Hematopoietic multipotent progenitor cell (in vitro differentiated cells): ENCODE measurements around the gene STARD10. TPM values are rescaled to one million over a fixed set of nuclear protein-coding genes. Genes with fewer than 3 reads are reported as not detected.
A peak's percentile ranks its signal among the peaks of the same experiment; 100 is the strongest.
"Not testable (repeated sequence)": the region's sequence is repeated elsewhere in the genome, so short reads cannot be mapped to it uniquely, and the experiment has no call there.

Experiments
- DNase-seq, 3 donors: peaks; one replicate each; pipeline ENCODE4 v3.0.0-alpha.2; 2011 to 2015; ENCODE audit warnings: low read depth in 2 of 3, low spot score in 2 of 3
- total RNA-seq: library from RNA; depleted of rRNA; stranded (reverse); fragments of >200 nt; gene quantifications from one replicate; pipeline ENCODE4 v1.2.3, GENCODE V29; 2012

STARD10 gene
- total RNA-seq, 1 donor, result 34.7 TPM

DNA sequence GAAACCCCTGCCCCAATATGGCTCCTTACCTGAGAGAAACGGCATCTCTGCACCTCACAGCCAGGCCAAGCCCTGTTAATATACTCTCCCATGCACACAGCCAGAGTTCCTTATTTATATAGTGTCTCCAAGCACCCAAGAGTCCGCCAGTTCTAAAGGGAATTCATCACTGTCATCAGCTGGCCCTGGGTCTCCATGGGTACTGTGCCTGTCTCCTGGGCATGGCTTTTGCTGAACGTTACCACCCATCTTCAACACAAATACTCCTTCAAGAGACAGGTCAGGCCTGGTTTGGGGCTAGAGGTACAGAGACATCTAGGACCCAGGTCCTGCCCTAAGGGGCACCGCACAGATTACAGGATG lies 18.7 kb upstream of the STARD10 start:
- peak in 1 of 3 donors; percentile 74 for DNase-seq

DNA sequence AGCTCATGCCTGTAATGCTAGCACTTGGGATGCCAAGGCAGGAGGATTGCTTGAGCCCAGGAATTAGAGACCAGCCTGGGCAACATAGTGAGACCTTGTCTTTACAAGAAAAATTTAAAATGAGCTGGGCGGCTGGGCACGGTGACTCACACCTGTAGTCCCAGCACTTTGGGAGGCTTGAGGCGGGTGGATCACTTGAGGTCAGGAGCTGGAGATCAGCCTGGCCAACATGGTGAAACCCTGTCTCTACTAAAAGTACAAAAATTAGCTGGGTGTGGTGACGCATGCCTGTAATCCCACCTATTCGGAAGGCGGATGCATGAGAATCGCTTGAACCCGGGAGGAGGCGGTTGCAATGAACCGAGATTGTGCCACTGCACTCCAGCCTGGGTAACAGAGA lies 17.8 kb upstream of the STARD10 start:
- DNase-seq, result not testable (repeated sequence)

DNA sequence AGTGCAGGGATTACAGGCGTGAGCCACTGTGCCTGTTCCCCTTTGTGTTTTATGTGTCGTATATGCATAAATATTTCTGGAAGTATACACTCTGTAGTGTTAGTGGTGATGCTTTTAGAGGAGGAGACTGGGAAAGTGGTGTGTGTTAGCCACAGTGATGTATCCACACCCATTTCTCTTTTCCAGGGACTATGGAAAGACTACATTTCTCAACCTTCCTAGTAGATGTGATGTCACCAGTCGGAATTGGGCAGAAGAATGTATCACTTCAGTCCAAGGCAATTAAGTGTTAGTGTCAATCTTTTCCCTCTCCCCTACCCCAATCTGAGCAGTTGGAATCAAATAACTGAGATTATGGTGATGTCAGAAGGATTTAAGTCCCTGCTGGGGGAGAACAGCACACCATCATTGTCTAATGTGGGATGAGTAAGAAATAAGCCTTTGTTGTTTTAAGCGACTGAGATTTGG lies 14.5 kb upstream of the STARD10 start:
- no peak for DNase-seq

DNA sequence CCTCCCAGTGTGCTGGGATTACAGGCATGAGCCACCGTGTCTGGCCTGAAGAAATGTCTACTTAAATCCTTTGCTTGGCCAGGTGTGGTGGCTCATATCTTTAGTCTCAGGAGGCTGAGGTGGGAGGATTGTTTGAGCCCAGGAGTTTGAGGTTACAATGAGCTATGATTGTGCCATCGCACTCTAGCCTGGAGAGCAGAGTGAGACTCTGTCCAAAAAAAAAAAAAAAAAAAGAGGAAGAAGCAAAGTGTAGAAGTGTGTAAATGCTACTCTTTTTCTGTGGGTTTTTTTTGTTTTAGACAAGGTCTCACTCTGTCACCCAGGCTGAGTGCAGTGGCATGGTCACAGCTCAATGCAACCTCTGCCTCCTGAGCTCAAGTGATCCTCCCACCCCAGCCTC lies 13.9 kb upstream of the STARD10 start:
- peak in 1 of 3 donors; percentile 82 for DNase-seq

DNA sequence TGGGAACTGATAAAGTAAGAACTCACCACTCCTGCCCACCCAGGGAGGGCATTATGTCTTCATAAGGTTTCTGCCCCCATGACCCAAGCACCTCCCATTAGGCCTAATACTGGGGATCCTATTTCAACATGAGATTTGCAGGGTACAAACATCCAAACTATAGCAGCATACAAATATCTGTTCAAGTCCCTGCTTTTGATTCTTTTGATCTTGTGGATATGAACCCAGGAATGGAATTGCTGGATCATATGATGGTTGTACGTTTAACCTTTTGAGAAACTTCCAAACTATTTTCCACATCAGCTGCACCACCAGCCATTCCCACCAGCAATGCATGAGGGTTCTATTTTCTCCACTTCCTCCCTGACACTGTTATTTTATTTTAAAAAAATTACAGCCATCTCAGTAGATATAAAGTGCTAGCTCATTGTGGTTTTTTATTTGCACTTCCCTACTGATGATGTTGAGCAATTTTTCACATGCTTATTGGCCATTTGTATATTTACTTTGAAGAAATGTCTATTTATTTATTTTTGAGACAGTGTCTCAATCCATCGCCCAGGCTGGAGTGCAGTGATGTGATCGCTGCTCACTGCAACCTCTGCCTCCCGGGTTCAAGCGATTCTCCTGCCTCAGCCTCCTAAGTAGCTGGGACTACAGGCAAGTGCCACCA lies 13.3 kb upstream of the STARD10 start:
- DNase-seq, result peak in 2 of 3 donors; percentile 67 to 83

DNA sequence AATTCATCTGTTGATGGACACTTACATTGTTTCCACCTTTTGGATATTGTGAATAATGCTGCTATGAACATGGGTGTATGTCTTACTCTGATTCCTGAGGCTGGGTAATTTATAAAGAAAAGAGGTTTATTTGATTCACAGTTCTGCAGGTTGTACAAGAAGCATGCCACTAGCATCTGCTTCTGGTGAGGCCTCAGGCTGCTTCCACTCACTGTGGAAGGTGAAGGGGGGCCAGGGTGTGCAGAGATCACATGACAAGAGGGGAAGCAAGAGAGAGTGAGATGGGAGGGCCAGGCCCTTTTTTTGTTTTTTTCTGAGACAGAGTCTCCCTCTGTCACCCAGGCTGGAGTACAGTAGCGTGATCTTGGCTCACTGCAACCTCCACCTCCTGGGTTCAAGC lies 12.5 kb upstream of the STARD10 start:
- not testable (repeated sequence) for DNase-seq

DNA sequence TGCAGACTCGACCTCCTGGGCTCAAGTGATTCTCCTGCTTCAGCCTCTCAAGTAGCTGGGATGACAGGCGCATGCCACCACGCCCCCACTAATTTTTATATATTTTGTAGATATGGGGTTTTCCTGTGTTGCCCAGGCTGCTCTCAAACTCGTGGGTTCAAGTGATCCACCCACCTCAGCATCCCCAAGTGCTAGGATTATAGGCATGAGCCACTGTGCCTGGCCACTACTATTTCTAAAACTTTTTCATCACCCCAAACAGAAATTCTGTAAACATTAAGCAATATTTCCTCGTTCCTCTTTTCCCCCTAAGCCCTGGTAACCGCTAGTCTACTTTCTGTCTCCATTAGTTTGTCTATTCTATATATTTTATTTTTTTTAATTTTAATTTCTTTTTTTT lies 11.4 kb upstream of the STARD10 start:
- no peak for DNase-seq

DNA sequence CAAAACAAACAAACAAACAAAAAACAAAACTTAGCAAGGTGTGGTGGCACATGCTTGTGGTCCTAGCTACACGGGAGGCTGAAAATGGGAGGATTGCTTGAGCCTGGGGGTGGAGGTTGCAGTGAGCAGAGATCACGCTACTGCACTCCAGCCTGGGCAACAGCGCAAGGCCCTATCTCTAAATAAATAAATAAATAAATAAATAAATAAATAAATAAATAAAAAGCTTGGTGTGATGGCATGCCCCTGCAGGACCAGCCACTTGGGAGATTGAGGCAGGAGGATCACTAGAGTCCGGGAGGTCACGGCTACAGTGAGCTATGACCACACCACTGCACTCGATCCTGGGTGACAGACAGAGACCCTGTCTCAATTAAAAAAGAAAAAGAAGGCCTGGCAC lies 9.0 kb upstream of the STARD10 start:
- no peak for DNase-seq

DNA sequence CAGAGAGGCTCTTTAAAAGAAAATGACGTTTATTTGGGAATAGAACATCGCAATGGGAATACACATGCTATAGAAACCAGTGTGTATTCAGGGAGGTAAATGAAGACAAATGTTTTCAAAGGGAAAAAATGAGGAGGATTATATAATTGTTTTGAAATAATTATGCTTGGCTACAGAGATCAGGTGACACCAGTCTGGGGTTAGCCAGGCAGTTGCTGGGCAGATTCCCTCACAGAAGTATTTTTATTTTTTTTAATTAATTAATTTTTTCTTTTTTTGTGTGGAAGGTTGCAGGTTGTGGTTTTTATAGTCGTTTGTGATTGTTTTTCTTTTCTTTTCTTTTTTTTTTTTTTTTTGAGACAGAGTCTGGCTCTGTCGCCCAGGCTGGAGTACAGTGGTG lies 5.6 kb upstream of the STARD10 start:
- peak in 1 of 3 donors; percentile 36 for DNase-seq

DNA sequence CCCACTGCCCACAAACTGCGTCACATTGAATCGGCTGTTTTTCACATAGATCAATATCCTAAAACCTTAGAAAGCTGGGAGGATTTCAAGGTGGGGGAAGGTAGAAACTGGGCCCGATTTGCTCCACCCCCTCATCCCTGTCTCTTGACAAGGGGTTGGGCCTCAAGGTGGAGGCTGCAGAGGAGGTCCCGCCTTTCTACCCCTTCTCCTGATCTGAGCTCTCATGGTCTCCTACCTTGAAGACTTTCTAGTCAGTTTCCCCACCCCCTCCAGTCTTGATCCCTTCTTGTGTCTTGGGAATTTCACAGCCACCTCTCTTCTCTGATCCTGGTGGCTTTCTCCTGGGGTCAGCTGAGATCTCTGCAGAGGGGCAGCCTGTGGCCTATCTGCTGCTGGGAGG lies 4.5 kb upstream of the STARD10 start:
- no peak for DNase-seq

DNA sequence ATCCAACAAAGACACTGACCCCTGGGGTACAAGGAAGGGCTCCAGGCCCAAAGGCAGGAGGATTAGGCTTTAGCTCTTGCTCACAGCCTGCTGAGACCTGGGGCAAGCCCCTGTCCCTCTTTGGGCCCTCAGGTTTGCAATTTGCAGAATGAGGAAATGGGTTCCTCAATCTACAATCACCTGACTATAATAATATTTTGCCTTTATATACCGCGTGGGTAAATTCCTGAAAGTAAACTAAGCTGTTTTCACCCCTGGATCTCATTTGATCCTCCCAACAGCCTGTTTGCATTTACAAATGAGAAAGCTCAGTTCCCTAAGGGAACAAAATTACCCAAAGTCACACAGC lies 797 bp downstream of the STARD10 start:
- DNase-seq, result peak in 1 of 3 donors; percentile 41

DNA sequence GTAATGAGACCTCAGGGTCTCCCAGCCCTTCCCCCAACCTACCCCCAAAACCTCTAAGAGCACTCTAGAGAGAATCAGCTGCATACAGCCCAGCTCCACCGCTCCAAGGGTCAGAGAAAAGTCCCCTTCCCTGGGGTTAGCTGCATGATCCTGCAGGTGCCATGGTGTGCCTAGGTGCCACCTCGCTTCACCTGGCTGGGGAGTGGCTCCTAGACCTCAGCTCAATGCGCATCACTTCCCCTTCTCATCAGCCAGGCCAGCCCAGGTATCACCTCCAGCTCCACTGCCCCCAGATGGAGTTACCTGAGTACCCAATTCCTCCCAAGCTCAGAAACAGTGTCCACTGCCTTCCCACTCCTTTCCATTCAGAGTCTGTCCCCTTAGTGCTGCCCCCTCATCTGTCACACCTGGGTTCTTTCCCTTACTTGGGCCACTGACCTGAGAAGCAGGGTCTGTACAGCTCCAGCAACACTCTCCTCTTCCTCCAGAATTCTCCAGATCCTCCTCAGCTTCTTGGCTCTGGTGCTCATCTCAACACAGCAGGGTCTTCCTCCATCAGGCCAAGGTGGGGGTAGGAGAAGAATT lies 1.3 kb downstream of the STARD10 start:
- no peak for DNase-seq

DNA sequence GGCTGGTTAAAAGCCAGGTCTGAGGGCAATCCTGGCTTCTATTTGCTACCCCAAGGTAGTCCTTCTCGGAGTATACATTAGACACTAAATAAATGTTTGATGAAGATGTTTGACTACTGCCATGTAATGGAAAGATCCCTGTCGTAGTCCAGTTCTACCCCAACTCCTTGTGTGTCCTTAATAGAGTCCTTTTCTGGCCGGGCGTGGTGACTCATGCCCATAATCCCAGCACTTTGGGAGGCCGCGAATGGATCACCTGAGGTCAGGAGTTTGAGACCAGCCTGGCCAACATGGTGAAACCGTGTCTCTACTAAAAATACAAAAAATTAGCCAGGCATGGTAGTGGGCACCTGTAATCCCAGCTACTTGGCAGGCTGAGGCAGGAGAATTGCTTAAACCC lies 2.6 kb downstream of the STARD10 start:
- DNase-seq, result not testable (repeated sequence)

DNA sequence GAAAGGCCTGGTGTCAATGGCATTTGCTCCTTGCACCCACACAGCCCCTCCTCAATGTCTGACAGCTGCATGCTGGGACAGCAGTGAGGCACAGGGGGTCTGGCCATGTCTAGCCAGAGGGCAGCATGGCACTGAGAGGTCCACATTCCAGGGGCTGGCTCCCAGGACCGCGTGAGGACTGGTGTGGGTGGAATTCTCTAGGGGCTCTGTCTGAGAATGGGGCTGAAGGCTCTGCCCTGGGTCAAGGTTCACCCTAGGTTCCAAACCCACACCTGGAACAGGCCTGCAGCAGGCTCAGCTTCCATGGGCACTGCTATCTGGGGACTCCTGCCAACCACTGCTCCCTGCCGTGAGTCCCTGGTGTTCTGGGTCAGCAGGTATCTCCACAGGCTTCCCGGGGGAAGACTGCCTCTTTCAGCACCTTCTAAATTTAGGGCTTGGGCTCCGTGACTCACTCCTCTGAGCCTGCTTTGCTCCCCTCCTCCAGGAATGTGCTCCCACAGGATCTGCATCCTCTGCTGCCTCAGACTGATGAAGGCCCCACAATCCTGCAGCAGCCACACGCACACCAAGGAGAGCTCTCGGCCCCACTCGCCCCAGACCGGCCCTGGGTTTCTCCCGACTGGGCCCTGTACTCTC lies 4.2 kb downstream of the STARD10 start:
- DNase-seq, result no peak

DNA sequence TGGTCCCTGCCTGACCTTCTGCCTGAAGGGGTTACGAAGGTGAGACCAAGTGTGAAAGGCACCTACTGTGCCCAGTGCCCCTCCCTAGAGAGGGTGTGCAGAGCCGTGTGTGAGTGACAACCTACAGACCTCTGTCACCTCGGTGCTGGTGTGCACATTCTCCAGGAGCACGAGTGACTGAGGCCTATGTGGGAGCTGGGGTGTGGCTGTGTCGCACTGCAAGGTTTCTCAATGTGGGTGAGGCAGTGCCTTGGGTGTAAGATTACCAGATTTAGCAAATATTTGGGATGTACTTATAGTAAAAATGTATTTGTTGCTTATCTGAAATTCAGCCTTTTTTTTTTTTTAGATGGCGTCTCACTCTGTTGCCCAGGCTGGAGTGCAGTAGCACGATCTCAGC lies 5.6 kb downstream of the STARD10 start:
- no peak for DNase-seq

DNA sequence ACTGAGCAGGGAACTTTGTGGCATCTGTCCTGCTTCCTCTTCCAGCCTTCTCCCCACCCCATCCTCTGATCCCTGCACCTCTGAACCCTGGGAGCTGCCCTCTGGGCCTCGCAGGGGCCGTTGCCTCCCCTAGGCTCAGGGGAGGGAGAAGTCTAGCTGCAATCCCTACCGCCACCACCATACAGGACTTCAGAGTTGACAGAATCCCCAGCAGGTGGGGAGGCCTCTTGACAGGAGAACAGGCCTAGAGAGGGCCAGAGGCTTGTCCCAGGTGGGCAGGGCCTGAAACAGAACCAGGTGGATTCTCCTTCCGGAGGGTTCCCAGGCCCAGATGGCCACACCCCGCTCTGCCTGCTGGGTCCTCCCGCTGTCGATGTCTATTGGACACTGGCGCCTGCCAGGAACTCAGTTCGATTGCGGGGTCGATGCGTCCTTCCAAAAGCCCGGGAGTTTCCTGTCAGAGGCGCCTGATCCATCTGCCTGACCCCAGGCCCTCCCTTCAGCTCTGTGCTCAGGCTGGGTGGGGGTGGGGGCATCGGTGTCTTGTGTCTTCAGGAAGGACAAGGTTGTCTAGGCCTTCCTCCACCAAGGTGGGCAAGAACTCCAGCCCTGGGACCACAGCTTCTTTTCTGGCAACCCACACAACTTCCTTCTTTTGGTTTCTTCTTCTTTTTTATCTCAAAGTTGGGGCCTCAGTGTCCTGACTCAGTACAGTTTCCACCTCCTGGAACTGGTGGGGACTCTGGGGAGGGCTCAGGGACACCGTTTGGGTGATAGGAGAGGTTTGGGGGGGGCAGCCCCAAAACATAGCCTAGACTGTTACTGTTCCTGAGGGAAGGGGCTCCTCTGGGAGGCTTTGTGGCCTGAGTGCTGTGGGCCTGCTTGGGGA lies 6.4 kb downstream of the STARD10 start:
- peak in 2 of 3 donors; percentile 62 to 72 for DNase-seq

DNA sequence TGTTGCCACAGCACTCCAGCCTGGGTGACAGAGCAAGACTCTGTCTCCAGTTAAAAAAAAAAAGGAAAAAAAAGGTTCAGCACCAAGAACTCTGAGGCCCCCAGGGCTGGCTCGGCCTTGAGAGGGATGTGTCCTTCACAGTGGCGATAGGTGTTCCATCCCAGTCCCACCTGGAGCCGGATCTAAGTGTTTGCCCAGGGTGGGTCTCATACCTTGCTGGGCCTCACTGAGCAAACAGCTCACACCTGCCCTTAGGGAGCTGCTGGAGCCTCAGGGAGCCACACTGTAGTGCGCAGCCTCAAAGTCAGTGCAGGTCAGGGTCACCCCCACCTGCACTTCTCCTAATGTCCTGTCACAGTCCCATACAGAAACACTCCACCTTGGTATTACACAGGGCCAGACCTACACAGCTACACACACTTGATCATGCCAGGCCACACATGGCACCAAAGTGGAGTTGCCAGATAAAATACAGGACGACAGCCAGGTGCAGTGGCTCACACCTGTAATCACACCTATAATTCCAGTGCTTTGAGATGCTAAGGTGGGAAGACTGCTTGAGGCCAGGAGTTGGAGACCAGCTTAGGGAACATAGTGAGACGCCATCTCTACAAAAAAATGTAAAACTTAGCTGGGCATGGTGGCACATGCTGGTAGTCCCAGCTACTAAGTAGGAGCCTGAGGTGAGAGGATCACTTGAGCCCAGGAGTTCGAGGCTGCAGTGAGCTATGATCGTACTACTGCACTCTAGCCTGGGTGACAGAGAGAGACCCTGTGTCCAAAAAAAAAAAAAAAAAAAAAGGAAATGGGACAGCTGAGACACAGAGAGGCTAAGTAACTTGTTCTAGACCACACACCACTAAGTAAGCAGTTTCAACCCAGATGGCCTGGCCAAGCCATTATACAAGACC lies 7.3 kb downstream of the STARD10 start:
- no peak for DNase-seq

DNA sequence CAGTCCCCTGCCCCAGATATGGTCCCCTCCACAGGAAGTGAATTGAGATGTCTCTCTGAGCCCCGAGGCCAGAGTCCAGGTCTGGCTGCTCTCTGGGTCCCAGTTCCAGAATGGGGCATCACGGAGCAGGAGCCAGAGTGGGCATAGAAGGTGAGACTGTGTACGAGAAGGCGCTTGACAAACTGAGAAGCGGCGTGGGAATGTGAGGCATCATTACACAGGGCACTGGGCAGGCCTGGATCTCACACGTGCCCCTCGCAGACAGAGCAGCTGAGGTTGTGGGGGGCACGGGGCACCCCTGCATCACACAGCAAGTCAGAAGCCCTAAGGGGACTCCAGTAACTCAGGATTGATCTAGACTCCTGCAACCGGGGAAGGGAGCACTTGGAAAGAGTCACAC lies 9.2 kb downstream of the STARD10 start:
- DNase-seq, result no peak

DNA sequence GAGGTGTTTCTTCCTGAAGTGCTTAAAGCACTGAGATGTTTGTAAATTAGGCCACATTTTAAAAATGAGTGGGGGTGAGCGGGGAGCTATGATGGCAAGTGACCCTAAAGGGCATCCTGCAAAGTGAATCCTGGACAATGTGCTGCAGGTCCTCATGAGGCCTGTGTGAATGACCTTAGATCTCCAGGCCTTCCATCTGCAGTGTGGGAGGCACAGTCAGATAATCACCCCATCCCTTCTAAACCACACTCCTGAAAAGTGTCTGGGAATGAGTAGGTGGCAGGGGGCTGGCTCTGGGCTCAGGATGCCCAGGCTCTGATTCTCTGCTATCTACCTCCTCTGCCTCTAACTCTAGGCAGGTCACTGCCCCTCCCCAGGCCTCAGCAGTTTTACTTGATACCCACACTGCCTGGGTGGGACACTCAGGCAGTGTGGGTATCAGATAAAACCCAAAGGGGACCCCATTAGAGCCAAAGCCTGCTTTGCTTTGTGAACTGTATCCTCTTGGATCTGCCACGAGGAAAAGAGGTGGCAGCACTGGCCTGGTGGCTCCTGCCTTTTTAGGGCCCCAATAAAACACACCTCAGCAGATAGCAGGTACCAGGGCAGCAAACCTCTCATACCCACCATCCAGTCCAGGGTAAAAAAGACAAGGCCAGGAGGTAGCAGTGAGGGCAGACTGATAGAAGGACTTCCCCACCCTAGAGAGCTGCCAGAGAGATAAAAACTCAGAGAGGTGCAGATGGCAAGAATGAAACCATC lies 10.5 kb downstream of the STARD10 start:
- no peak for DNase-seq
